ENCODE measurements around the gene STXBP1. TPM values are rescaled to one million over a fixed set of nuclear protein-coding genes. Genes with fewer than 3 reads are reported as not detected.

Gene STXBP1
- total RNA-seq, 1 experiment from 2014 or later, result 40.6 TPM

DNA sequence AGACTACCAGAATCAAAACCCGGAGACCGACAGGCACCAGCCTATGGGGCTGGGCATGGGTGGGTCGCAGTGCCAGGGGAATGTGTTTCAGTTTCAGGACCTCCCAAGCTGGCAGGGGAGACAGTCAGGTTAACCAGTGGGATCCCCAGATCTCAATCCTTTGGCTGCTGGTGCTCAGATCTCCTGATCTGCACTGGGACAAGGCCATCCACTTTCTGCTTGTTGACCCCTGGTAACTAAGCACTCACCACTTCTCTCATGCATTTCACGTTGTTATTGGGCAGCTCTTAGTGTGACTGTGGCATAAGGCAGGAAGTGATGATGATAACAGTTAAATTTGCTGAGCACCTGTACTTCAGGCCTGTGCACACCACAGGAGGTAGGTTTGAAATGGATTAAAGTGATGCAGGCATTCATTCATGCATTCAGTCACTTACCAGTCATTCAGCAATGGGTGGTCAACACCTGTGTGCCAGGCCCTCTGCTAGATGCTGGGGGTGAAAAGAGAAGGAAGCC is 42.1 kb upstream of the STXBP1 start:
- ChIA-PET POLR2A (interaction anchor here (0.7 kb wide), 1 partner anchor 352 kb away, joined by 3 read pairs; no protein-coding TSS in a partner anchor), RAD21 (ENCODE audit: low non-redundant PET in 1 of 2, low total read pairs in 2 of 2, uncharacterized antibody in 2 of 2, unreplicated experiment in 2 of 2) (no interaction called here), CTCF (interaction anchor here (1.0 to 1.6 kb wide), 2 partner anchors 8 to 9 kb away, joined by 3 read pairs; no protein-coding TSS in a partner anchor)
- intact Hi-C loops (cut with micrococcal nuclease), result no loop called here
- ATAC-seq (no peak), DNase-seq (ENCODE audit: low read depth, low spot score) (no peak)
- no peaks in the 10 kb centered on the region for H3K9me3 ChIP-seq (ENCODE audit: control insufficient read depth in 1 of 2, insufficient read depth in 1 of 2, low read depth in 1 of 2, low read length in 2 of 2)
- H4K20me1 ChIP-seq (ENCODE audit: insufficient read depth), result no peaks in the 10 kb centered on the region
- no peaks in the 10 kb centered on the region for H3K9me2 ChIP-seq (ENCODE audit: insufficient read depth)
- peak overlapping the region; percentile 44 to 63 for H3K4me3 ChIP-seq (replicated peaks in 1 of 2; ENCODE audit: low read depth in 1 of 2, low read length in 2 of 2)
- H2AFZ ChIP-seq (ENCODE audit: low read depth, low read length, poor library complexity, severe bottlenecking), result no peak overlapping the region
- H3K9ac ChIP-seq (ENCODE audit: low read length), result peak overlapping the region; percentile 73
- H3K79me2 ChIP-seq (ENCODE audit: insufficient read depth, low read length), result peaks cover 39% of the 10 kb centered on the region
- peaks cover 66 to 82% of the 10 kb centered on the region in 2 experiments for H3K4me1 ChIP-seq (ENCODE audit: control insufficient read depth in 1 of 2, insufficient read depth in 2 of 2, low read length in 2 of 2)
- H3K4me2 ChIP-seq (ENCODE audit: low read length), result peak overlapping the region; percentile 89
- H3K36me3 ChIP-seq (ENCODE audit: control insufficient read depth in 1 of 2, insufficient read depth in 2 of 2, low read length in 2 of 2), result no peaks in the 10 kb centered on the region
- peak overlapping the region; percentile 66 for H3K27ac ChIP-seq (ENCODE audit: low read depth, low read length)
- BruUV-seq (replicated peaks), result no TSS peak
- TF ChIP-seq TCF7L2 (IDR thresholded peaks at IDR 0.05; ENCODE audit: borderline replicate concordance, extremely low read depth, insufficient read depth, insufficient read length), result no peak
- TF ChIP-seq SRF (IDR thresholded peaks at IDR 0.05; ENCODE audit: low read depth), result no peak
- TF ChIP-seq, protein P1, sequence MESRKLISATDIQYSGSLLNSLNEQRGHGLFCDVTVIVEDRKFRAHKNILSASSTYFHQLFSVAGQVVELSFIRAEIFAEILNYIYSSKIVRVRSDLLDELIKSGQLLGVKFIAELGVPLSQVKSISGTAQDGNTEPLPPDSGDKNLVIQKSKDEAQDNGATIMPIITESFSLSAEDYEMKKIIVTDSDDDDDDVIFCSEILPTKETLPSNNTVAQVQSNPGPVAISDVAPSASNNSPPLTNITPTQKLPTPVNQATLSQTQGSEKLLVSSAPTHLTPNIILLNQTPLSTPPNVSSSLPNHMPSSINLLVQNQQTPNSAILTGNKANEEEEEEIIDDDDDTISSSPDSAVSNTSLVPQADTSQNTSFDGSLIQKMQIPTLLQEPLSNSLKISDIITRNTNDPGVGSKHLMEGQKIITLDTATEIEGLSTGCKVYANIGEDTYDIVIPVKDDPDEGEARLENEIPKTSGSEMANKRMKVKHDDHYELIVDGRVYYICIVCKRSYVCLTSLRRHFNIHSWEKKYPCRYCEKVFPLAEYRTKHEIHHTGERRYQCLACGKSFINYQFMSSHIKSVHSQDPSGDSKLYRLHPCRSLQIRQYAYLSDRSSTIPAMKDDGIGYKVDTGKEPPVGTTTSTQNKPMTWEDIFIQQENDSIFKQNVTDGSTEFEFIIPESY (IDR thresholded peaks at IDR 0.05; ENCODE audit: extremely low read depth, insufficient replicate concordance, low read length), result no peak
- TF ChIP-seq JUND (IDR thresholded peaks at IDR 0.05), result no peak
- TF ChIP-seq, protein P2, sequence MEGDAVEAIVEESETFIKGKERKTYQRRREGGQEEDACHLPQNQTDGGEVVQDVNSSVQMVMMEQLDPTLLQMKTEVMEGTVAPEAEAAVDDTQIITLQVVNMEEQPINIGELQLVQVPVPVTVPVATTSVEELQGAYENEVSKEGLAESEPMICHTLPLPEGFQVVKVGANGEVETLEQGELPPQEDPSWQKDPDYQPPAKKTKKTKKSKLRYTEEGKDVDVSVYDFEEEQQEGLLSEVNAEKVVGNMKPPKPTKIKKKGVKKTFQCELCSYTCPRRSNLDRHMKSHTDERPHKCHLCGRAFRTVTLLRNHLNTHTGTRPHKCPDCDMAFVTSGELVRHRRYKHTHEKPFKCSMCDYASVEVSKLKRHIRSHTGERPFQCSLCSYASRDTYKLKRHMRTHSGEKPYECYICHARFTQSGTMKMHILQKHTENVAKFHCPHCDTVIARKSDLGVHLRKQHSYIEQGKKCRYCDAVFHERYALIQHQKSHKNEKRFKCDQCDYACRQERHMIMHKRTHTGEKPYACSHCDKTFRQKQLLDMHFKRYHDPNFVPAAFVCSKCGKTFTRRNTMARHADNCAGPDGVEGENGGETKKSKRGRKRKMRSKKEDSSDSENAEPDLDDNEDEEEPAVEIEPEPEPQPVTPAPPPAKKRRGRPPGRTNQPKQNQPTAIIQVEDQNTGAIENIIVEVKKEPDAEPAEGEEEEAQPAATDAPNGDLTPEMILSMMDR (IDR thresholded peaks at IDR 0.05 in 2 of 3, conservative IDR thresholded peaks at IDR 0.05 in 1 of 3; ENCODE audit: borderline replicate concordance in 1 of 3, insufficient read depth in 1 of 3, low read depth in 2 of 3, low read length in 2 of 3), result no peak
- TF ChIP-seq CEBPB (IDR thresholded peaks at IDR 0.05; ENCODE audit: low read depth), result no peak
- no peaks in the 10 kb centered on the region for H3K27me3 ChIP-seq (ENCODE audit: insufficient read depth, low read length)
